HepG2 (cell line): ENCODE measurements around the gene DAPK1. TPM values are rescaled to one million over a fixed set of nuclear protein-coding genes. Genes with fewer than 3 reads are reported as not detected.

Experiments used
- ATAC-seq: fragments of 200-7000 bp; cut with Tn5 transposase; 3 replicates; pipeline ENCODE4 v1.9.1; 2020; ENCODE audit warnings: mild to moderate bottlenecking, moderate library complexity
- BruUV-seq: library from RNA; stranded (reverse); fragments of 400-500 nt; replicated peaks from 2 replicates; lab custom pipeline; 2021; lab: Mats Ljungman, UMichigan
- CTCF ChIA-PET: fragments of 300-600 bp; formaldehyde crosslinking; extraction: SDS; loops from one replicate; lab custom pipeline; 2021; ENCODE audit warnings: low total read pairs, inconsistent platforms, low intra/inter-chr PET ratio; lab: Yijun Ruan, JAX
- POLR2A ChIA-PET: fragments of 350-600 bp; sonication (Branson Sonifier 250); formaldehyde crosslinking; loops from one replicate; lab custom pipeline; 2020; ENCODE audit warnings: antibody characterized with exemption, inconsistent platforms; lab: Yijun Ruan, JAX
- DNase-seq: peaks from one replicate; pipeline ENCODE4 v3.0.0-alpha.2; 2015; ENCODE audit warnings: low spot score
- FAIRE-seq: peaks from 3 replicates; lab custom pipeline; 2011; peaks lifted over from hg19 to GRCh38; lab: Jason Lieb, UNC
- H2AFZ ChIP-seq: one replicate; pipeline ENCODE4 v1.6.1; 2011; ENCODE audit warnings: low read length, inconsistent platforms
- H3K27ac ChIP-seq: fragments of 300-600 bp; 3 replicates; pipeline ENCODE4 v1.8.0; 2011; ENCODE audit warnings: mixed run types, mild to moderate bottlenecking, mixed read lengths, low read length, inconsistent platforms; ENCODE audit not compliant: insufficient read depth; ENCODE audit errors: extremely low read length
- H3K27me3 ChIP-seq, 2 experiments: fragments of 200-600 bp in 1 of 2; 2 replicates in 1 of 2; 3 replicates in 1 of 2; pipeline versions ENCODE4 v1.6.0 to v1.8.0; 2011; ENCODE audit warnings: low read length in 2 of 2, mild to moderate bottlenecking in 2 of 2, moderate library complexity in 2 of 2, inconsistent platforms in 1 of 2; ENCODE audit not compliant: insufficient read depth in 2 of 2, control insufficient read depth in 1 of 2
- H3K36me3 ChIP-seq, 2 experiments: fragments of 200-600 bp in 1 of 2; replicated peaks in 1 of 2; 2 replicates in 1 of 2; 3 replicates in 1 of 2; pipeline versions ENCODE4 v1.5.1 to v1.8.0; 2011; ENCODE audit warnings: low read length in 2 of 2, inconsistent platforms in 1 of 2; ENCODE audit not compliant: insufficient read depth in 2 of 2, control insufficient read depth in 1 of 2
- H3K4me1 ChIP-seq: 2 replicates; pipeline ENCODE4 v1.5.1; 2012; ENCODE audit warnings: low read length, inconsistent platforms; ENCODE audit not compliant: insufficient read depth
- H3K4me2 ChIP-seq: 2 replicates; pipeline ENCODE4 v1.6.0; 2011; ENCODE audit warnings: low read depth, low read length, inconsistent platforms
- H3K4me3 ChIP-seq, 3 experiments: fragments of 200-600 bp in 1 of 3; sonication (generic), shearing (Covaris generic) in 1 of 3; replicated peaks in 1 of 3; 2 replicates each; pipeline ENCODE4 v1.5.1; 2011 to 2016; ENCODE audit warnings: low read length in 3 of 3, inconsistent platforms in 2 of 3, low read depth in 2 of 3, mild to moderate bottlenecking in 2 of 3, control low read depth in 1 of 3, mixed read lengths in 1 of 3; ENCODE audit not compliant: insufficient read depth in 1 of 3
- H3K79me2 ChIP-seq: one replicate; pipeline ENCODE4 v1.6.1; 2011; ENCODE audit warnings: low read length, inconsistent platforms; ENCODE audit not compliant: insufficient read depth
- H3K9ac ChIP-seq: 2 replicates; pipeline ENCODE4 v1.6.0; 2011; ENCODE audit warnings: mild to moderate bottlenecking, low read depth, low read length, inconsistent platforms; ENCODE audit not compliant: insufficient read depth
- H3K9me3 ChIP-seq: 2 replicates; pipeline ENCODE4 v1.5.1; 2012; ENCODE audit warnings: mild to moderate bottlenecking, low read length
- H4K20me1 ChIP-seq: 2 replicates; pipeline ENCODE4 v1.6.0; 2011; ENCODE audit warnings: inconsistent platforms, mild to moderate bottlenecking, low read length, moderate library complexity; ENCODE audit not compliant: insufficient read depth
- ELF3 ChIP-seq: IDR thresholded peaks from 2 replicates; pipeline ENCODE4 v1.6.1; 2016; ENCODE audit warnings: missing genetic modification reagents, missing compliant biosample characterization
- FOXA3 ChIP-seq: IDR thresholded peaks from 2 replicates; pipeline ENCODE4 v1.6.1; 2016; ENCODE audit warnings: missing genetic modification reagents, missing compliant biosample characterization
- GATAD2A ChIP-seq: IDR thresholded peaks from 2 replicates; pipeline ENCODE4 v1.6.1; 2016
- HIVEP1 ChIP-seq: sonication (generic); formaldehyde crosslinking; IDR thresholded peaks from 2 replicates; pipeline ENCODE4 v1.4.0; 2020; ENCODE audit warnings: mild to moderate bottlenecking, missing genetic modification reagents
- IRF2 ChIP-seq: IDR thresholded peaks from 2 replicates; pipeline ENCODE4 v1.6.1; 2018; ENCODE audit warnings: missing genetic modification reagents, missing compliant biosample characterization
- KDM2A ChIP-seq: sonication (generic); formaldehyde crosslinking; IDR thresholded peaks from 2 replicates; pipeline ENCODE4 v1.4.0; 2020; ENCODE audit warnings: low read depth, missing genetic modification reagents, borderline replicate concordance
- MED1 ChIP-seq: sonication (generic); formaldehyde crosslinking; IDR thresholded peaks from 2 replicates; pipeline ENCODE4 v1.4.0; 2020; ENCODE audit warnings: missing genetic modification reagents
- MEF2D ChIP-seq: sonication (generic); formaldehyde crosslinking; IDR thresholded peaks from 2 replicates; pipeline ENCODE4 v1.5.1; 2020; ENCODE audit warnings: mild to moderate bottlenecking, missing genetic modification reagents
- NR2F2 ChIP-seq: IDR thresholded peaks from 2 replicates; pipeline ENCODE4 v1.6.1; 2012; ENCODE audit warnings: low read depth, inconsistent platforms, borderline replicate concordance
- RAD21 ChIP-seq: fragments of 450-650 bp; formaldehyde crosslinking; IDR thresholded peaks from 2 replicates; pipeline ENCODE4 v1.5.0; 2020; ENCODE audit warnings: mild to moderate bottlenecking
- SMC3 ChIP-seq: IDR thresholded peaks from 2 replicates; pipeline ENCODE4 v1.6.1; 2011; ENCODE audit warnings: low read length, improper control_type of control experiment
- STAG1 ChIP-seq: sonication (generic); formaldehyde crosslinking; IDR thresholded peaks from 2 replicates; pipeline ENCODE4 v1.4.0; 2020; ENCODE audit warnings: missing genetic modification reagents
- TEAD3 ChIP-seq: optimal IDR thresholded peaks from 2 replicates; pipeline ENCODE3; 2016; ENCODE audit warnings: borderline replicate concordance
- THAP11 ChIP-seq: IDR thresholded peaks from 2 replicates; pipeline ENCODE4 v1.6.1; 2016; ENCODE audit warnings: missing biosample characterization, missing genetic modification reagents
- ZNF350 ChIP-seq: sonication (generic); formaldehyde crosslinking; IDR thresholded peaks from 2 replicates; pipeline ENCODE4 v1.4.0; 2020; ENCODE audit warnings: mild to moderate bottlenecking, low read depth, missing genetic modification reagents, borderline replicate concordance
- ZNF710 ChIP-seq: sonication (generic); formaldehyde crosslinking; IDR thresholded peaks from 2 replicates; pipeline ENCODE4 v1.5.0; 2020; ENCODE audit warnings: mild to moderate bottlenecking, missing genetic modification reagents, borderline replicate concordance
- WGBS: methylation state at CpG from one replicate; pipeline ENCODE4 v1.1.6; 2017; ENCODE audit warnings: low lambda C conversion rate; 5-methylcytosine and 5-hydroxymethylcytosine counted together
- in situ Hi-C: cut with HindIII; loops from 2 replicates; pipeline ENCODE4 v1.10.0; 2017; ENCODE audit warnings: low pct_unique_long_range_greater_than_20kb; ENCODE audit not compliant: extremely low pct_ligation_motif_present
- intact Hi-C: fragments of 100-400 bp; cut with micrococcal nuclease; formaldehyde crosslinking; loops from one replicate; pipeline ENCODE4 v1.10.0; 2022; ENCODE audit not compliant: unreplicated experiment
- polyA plus RNA-seq, 8 experiments: library from polyadenylated mRNA; depleted of rRNA in 3 of 8; stranded (reverse) in 7 of 8; unstranded in 1 of 8; fragments of >200 nt; fragmentation: Illumina TruSeq in 4 of 8; extraction: Trizol in 4 of 8; gene quantifications; 2 replicates each; pipeline versions ENCODE4 v1.2.1 to v1.2.3, GENCODE V29; 2011 to 2016; ENCODE audit warnings: low read depth in 4 of 8, missing spikeins in 1 of 8, mixed read lengths in 1 of 8; ENCODE audit not compliant: insufficient read depth in 1 of 8
- total RNA-seq, 5 experiments: library from RNA; depleted of rRNA; stranded (reverse); fragments of >200 nt; fragmentation: Illumina TruSeq; extraction: Trizol; gene quantifications; 2 replicates each; pipeline ENCODE4 v1.2.3, GENCODE V29; 2016; ENCODE audit warnings: low read depth in 1 of 5
- TF ChIP-seq, protein P1 (sequence below): IDR thresholded peaks from 2 replicates; pipeline ENCODE4 v1.6.1; 2016; ENCODE audit warnings: low read depth, borderline replicate concordance
- TF ChIP-seq, protein P2 (sequence below): sonication (generic); formaldehyde crosslinking; IDR thresholded peaks from 2 replicates; pipeline ENCODE4 v1.8.1; 2023; ENCODE audit warnings: mild to moderate bottlenecking, missing genetic modification reagents

The DAPK1 gene
- total and polyA plus RNA-seq, 2 of the 13 experiments (the other 11 are each of a cell fraction or from before 2014, with no cell fraction given): 35.7 to 35.9 TPM

DNA sequence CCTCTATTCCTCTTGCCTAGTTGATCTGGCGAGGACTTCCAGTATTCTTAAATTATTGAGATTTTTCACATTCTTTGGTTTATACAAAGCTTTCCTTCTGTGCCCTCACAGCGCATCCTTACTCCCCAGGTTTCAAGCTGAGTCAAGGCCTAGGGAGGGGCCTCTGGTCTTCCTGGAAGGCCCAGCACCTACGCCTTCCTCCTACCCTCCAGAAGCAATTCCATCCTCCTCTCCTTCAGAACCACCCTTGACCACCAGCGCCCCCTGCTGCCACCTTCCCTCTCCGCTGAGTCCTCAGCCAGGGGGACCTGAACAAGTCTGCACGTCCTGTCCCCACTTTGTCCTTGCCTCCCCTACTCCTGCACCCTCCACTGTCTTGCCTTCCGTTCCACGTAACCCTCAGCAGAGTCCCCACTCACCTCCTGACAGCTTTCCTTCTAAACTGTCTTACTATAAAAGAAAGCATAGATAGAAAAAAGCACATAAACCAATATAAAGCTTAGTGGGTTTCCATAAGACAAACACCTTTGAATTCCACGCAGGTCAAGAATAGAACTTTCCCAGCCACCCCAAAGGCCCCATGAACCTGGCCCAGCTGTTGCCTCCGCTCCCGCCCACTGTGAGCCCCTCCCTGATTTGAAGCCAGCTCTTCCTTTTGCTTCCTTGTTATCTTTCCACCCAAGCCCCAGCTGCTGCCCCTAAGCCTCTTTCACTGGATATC lies 165.3 kb downstream of the DAPK1 start:
- ATAC-seq (peak; percentile 88), DNase-seq (peak; percentile 41), FAIRE-seq (peak; percentile 57)
- intact Hi-C loops (loop anchor here (1.0 to 5.0 kb wide), 2 partner anchors 166 to 326 kb away; partner anchors contain the start of gene DAPK1), in situ Hi-C loops (loop anchor here (5.0 to 25.0 kb wide), 3 partner anchors 168 to 1251 kb away; partner anchors contain the start of gene DAPK1)
- Histone ChIP-seq H4K20me1 (no peaks in the 10 kb centered on the region), H3K36me3 (peaks cover 12 to 24% of the 10 kb centered on the region in 2 experiments; a peak in 4 of 5 replicates), H3K27me3 (no peaks in the 10 kb centered on the region), H3K4me3 (no peak overlapping the region), H3K4me2 (no peak overlapping the region), H3K79me2 (no peaks in the 10 kb centered on the region), H3K9ac (no peak overlapping the region), H3K9me3 (peaks cover 11% of the 10 kb centered on the region; the same call in 1 of the 2 replicates), H3K4me1 (no peaks in the 10 kb centered on the region), H3K27ac (no peak overlapping the region), H2AFZ (no peak overlapping the region)
- BruUV-seq: no TSS peak
- 74% methylated on average over 11 of the region's 11 CpGs for WGBS
- POLR2A ChIA-PET: no interaction called here
- CTCF ChIA-PET: interaction anchor here (1.1 to 3.4 kb wide), 4 partner anchors 164 to 338 kb away, joined by 3 to 41 read pairs (median 5); no protein-coding TSS in a partner anchor
- peak; percentile 89 for TF ChIP-seq SMC3
- peak; percentile 46 for TF ChIP-seq TEAD3 (CRISPR knock-in tag)
- peak; percentile 56; the same call in 1 of the 2 replicates for TF ChIP-seq KDM2A (CRISPR knock-in tag)
- TF ChIP-seq FOXA3 (CRISPR knock-in tag): 0 out of 2 replicates have a peak, but pooled peaks have one; percentile 12
- no peak for TF ChIP-seq MEF2D (CRISPR knock-in tag)
- no peak for TF ChIP-seq MED1 (CRISPR knock-in tag)
- TF ChIP-seq HIVEP1 (CRISPR knock-in tag): no peak
- peak; percentile 86 for TF ChIP-seq RAD21 (CRISPR knock-in tag)
- 0 out of 2 replicates have a peak, but pooled peaks have one; percentile 32 for TF ChIP-seq ZNF710 (CRISPR knock-in tag)
- TF ChIP-seq NR2F2: no peak
- TF ChIP-seq STAG1: peak; percentile 96
- TF ChIP-seq IRF2 (CRISPR knock-in tag): 0 out of 2 replicates have a peak, but pooled peaks have one; percentile 43
- TF ChIP-seq GATAD2A (CRISPR knock-in tag): 0 out of 2 replicates have a peak, but pooled peaks have one; percentile 16
- TF ChIP-seq ELF3 (CRISPR knock-in tag): 0 out of 2 replicates have a peak, but pooled peaks have one; percentile 33
- TF ChIP-seq ZNF350: no peak
- TF ChIP-seq, protein P1, sequence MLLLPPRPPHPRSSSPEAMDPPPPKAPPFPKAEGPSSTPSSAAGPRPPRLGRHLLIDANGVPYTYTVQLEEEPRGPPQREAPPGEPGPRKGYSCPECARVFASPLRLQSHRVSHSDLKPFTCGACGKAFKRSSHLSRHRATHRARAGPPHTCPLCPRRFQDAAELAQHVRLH (CRISPR knock-in tag): 0 out of 2 replicates have a peak, but pooled peaks have one; percentile 20
- TF ChIP-seq, protein P2, sequence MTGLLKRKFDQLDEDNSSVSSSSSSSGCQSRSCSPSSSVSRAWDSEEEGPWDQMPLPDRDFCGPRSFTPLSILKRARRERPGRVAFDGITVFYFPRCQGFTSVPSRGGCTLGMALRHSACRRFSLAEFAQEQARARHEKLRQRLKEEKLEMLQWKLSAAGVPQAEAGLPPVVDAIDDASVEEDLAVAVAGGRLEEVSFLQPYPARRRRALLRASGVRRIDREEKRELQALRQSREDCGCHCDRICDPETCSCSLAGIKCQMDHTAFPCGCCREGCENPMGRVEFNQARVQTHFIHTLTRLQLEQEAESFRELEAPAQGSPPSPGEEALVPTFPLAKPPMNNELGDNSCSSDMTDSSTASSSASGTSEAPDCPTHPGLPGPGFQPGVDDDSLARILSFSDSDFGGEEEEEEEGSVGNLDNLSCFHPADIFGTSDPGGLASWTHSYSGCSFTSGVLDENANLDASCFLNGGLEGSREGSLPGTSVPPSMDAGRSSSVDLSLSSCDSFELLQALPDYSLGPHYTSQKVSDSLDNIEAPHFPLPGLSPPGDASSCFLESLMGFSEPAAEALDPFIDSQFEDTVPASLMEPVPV (CRISPR knock-in tag): no peak
- TF ChIP-seq THAP11 (CRISPR knock-in tag): 0 out of 2 replicates have a peak, but pooled peaks have one; percentile 20
